Neural progenitor cell (in vitro differentiated cells): ENCODE measurements around the gene UMOD.

Experiments used
- EZH2 ChIP-seq: fragments of 200-600 bp; sonication (generic); IDR thresholded peaks from 2 replicates; pipeline ENCODE4 v1.6.1; 2017; ENCODE audit warnings: antibody characterized with exemption, mild to moderate bottlenecking, moderate library complexity
- EZH2phosphoT487 ChIP-seq: fragments of 200-600 bp; sonication (generic); IDR thresholded peaks from 2 replicates; pipeline ENCODE4 v1.6.1; 2017; ENCODE audit warnings: antibody characterized with exemption
- TF ChIP-seq, protein P1 (sequence below): fragments of 200-600 bp; sonication (generic); IDR thresholded peaks from 2 replicates; pipeline ENCODE4 v1.5.1; 2017; ENCODE audit warnings: antibody characterized with exemption, mild to moderate bottlenecking

DNA sequence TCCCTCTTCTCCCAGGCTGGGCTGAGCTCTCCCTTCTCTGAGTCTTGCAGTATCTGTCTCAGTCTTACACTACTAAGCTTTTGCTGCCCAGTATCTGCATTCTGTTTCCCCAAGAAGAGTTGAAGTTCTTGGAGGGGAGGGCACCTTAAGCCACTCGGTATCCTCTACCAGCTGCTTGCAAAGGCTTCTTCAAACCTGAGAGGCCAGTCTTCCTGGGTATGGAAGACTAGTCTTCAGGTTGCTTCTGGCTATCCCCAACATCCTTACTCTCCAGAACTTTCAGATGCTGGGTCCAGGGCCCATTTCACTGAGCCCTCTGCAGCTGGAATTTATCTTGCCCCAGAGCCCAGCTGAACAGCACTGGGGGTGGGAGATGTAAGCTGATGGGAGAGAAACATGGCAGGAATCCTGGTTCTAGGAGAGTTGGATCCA is 45.3 kb downstream of the UMOD start:
- TF ChIP-seq, protein P1, sequence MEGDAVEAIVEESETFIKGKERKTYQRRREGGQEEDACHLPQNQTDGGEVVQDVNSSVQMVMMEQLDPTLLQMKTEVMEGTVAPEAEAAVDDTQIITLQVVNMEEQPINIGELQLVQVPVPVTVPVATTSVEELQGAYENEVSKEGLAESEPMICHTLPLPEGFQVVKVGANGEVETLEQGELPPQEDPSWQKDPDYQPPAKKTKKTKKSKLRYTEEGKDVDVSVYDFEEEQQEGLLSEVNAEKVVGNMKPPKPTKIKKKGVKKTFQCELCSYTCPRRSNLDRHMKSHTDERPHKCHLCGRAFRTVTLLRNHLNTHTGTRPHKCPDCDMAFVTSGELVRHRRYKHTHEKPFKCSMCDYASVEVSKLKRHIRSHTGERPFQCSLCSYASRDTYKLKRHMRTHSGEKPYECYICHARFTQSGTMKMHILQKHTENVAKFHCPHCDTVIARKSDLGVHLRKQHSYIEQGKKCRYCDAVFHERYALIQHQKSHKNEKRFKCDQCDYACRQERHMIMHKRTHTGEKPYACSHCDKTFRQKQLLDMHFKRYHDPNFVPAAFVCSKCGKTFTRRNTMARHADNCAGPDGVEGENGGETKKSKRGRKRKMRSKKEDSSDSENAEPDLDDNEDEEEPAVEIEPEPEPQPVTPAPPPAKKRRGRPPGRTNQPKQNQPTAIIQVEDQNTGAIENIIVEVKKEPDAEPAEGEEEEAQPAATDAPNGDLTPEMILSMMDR = no peak
- TF ChIP-seq EZH2 (no peak), EZH2phosphoT487 (no peak)
